ENCODE results near the gene RNF113B.

RNF113B gene

GRCh38 chr13:98203646-98204326 lies 26.7 kb upstream of the RNF113B start:
- DNase-seq: no peak

DNA sequence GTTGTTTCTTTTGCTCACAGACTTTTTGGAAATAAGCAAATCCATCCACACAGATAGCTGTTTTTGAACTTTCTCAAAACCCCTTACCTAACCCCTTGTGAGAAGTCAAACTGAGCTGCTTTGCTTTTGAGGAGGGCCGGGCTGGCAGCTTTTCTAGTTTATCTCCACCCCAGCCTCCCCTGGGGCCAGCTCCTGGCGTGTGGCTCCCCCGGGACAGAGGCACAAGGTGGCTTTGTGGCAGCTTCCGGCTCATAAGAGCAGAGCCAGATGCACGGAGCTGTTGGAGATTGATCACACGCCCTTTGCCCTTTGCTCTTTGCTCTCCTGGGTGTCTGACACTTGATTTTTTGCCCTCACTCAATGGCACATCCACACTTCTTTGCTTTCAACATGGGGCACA lies 24.9 kb upstream of the RNF113B start:
- DNase-seq: no peak

GRCh38 chr13:98201189-98201588 lies 24.1 kb upstream of the RNF113B start:
- DNase-seq: no peak

- DNase-seq: no peak
These were observed 23.3 kb upstream of the RNF113B start for GRCh38 chr13:98200211-98200878.

GRCh38 chr13:98199480-98199879 lies 22.4 kb upstream of the RNF113B start:
- no peak for DNase-seq

GRCh38 chr13:98198683-98199082 lies 21.6 kb upstream of the RNF113B start:
- no peak for DNase-seq

- DNase-seq: no peak
These were observed 18.2 kb upstream of the RNF113B start for GRCh38 chr13:98195054-98195791.

DNA sequence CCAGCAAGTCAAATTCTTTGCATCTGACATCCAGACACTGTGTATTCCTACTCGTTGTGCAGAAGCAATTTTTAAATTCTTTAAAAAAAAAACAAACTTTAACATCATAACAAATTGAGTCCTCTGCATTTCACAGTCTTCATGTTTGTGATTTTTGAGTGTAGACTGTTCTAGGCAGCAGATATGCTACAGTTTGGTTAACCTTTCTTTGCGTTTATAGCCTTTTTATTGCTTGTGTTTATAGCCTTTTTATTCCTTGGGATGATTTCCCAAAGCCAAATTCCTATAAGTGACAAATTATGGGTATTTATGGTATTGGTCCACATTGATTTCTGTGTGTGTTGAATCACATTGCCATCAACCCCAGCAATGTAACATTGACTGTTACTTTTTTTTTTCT lies 14.9 kb upstream of the RNF113B start:
- DNase-seq: no peak

- no peak for DNase-seq
These were observed 13.9 kb upstream of the RNF113B start for GRCh38 chr13:98190889-98191444.

- DNase-seq: no peak
These were observed 12.9 kb upstream of the RNF113B start for GRCh38 chr13:98189841-98190505.

DNA sequence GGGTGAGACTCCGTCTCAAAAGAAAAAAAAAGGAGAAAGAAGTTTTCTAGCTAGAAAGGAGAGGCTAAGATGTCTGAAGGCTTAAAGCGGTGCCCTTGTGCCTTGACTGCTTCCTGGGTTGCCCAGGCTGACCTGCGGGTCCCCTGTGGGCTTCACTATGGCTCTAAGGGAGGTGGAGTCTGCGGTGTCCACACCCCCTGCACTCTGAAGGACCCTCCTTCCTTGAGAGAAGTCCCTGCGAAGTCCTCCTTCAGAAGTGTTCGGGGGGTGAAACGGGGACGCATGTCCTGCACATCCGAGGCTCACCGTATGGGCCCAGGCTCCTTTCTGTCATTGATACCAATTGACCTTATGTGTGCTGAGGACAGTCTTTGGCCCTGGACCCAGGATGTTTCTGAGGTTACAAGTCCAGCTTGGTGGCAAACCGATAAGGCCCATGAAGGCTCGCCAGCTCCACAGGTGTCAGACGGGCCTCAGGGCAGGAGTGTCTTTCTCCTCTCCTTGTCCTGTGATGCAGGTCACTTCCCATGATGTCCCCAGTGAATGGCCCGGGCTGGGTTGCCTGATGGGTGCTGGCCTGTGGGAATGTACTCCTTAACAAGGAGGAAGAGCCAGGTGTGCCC lies 11.6 kb upstream of the RNF113B start:
- no peak for DNase-seq

GRCh38 chr13:98187965-98188261 lies 10.8 kb upstream of the RNF113B start:
- DNase-seq: no peak

GRCh38 chr13:98187155-98187964 lies 10.3 kb upstream of the RNF113B start:
- no peak for DNase-seq

GRCh38 chr13:98184792-98185191 lies 7.7 kb upstream of the RNF113B start:
- no peak for DNase-seq

DNA sequence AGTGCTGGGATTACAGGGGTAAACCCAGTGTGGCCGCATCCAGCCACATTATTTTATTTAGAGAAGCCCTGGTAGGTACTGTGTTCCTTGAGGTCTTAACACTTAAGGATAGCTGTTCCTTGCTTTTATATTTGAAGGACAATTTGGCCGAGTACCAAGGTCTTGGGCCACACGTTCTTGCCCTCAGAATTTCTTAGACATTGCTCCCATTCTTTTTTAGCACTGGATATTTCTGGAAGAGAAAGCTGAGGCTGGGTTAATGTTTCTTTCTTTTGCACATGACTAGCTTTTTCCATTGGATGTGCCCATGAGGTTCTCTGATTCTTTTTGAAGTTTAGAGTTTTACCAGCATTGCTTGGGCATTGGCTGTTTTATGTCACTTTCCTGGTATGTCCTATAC lies 5.5 kb upstream of the RNF113B start:
- no peak for DNase-seq

- DNase-seq: no peak
These were observed 5.1 kb upstream of the RNF113B start for GRCh38 chr13:98182153-98182552.

GRCh38 chr13:98181111-98181815 lies 4.2 kb upstream of the RNF113B start:
- DNase-seq: no peak

DNA sequence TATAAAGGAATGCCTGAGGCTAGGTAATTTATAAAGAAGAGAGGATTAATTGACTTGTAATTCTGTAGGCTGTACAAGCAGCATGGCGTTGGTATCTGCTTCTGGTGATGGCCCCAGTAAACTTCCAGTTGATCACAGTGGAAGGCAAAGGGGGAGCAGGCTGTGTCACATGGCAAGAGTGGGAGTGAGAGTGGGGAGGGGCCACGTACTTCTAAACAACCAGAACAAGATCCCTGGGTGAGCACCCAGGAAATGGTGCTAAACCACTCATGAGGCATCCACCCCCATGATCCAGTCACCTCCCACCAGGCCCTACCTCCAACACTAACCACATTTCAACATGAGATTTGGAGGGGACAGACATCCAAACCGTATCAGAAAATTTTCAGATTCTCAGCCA lies 3.0 kb upstream of the RNF113B start:
- DNase-seq: no peak

DNA sequence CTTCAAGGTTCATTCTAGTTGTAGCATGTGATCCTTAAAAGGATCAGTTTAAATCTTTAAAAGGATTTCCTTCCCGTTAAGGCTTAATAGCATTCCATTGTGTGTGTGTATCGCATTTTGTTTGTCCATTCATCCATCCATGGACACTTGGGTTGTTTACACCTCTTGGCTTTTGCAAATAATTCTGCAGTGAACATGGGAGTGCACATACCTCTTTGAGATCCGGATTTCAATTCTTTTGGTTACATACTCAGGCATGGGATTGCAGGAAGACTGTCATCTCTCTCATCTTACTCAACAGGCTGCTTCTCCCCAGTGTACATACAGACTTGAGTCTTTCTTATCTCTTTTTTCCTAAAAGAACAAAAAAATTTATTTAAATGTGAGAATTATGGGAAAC lies 1.2 kb downstream of the RNF113B start:
- DNase-seq: no peak

- DNase-seq: no peak
These were observed 2.0 kb downstream of the RNF113B start for GRCh38 chr13:98175043-98175442.

DNA sequence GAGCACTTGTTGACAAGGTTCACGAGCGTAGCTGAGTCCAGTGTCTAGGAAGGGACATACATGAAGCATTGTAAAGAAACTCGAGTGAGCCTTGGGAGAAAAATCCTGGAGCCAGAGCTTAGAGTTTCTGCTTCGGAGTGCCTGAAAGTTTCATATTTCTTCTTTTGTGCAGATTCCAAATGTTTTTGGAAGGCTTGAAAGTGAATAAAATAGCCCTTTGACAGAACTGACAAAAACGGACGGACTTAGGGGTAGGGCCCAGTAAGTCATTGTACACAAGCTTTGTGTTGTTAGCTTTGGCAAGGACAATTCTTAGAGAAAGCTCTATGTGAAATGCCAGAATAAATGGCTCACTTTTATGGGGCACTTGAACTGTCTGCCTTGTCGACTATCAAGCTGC lies 2.8 kb downstream of the RNF113B start:
- DNase-seq: no peak
